ENCODE results near the gene C4orf50.

Gene C4orf50

GRCh38 chr4:6002926-6003325 is 15.3 kb downstream of the C4orf50 start:
- Histone ChIP-seq H3K14ac (ENCODE audit: low read length) (no peak overlapping the region), H4K12ac (ENCODE audit: low read depth, low read length) (no peak overlapping the region), H3K4ac (ENCODE audit: low read depth, low read length) (no peak overlapping the region), H3K4me3 (ENCODE audit: low read depth, low read length) (no peak overlapping the region), H3K27me3 (ENCODE audit: insufficient read depth, low read length) (no peaks in the 10 kb centered on the region), H2BK120ac (ENCODE audit: insufficient read depth, low read length, poor library complexity) (no peak overlapping the region), H4K91ac (ENCODE audit: low read depth, low read length) (no peak overlapping the region), H3K4me2 (ENCODE audit: low read length) (no peak overlapping the region), H3K23ac (ENCODE audit: low read length) (no peak overlapping the region), H4K8ac (ENCODE audit: low read depth, low read length) (no peak overlapping the region), H3K9me3 (ENCODE audit: insufficient read depth, low read depth, low read length) (peaks cover 4% of the 10 kb centered on the region), H3K27ac (ENCODE audit: low read depth, low read length) (no peak overlapping the region), H3K79me1 (ENCODE audit: low read length) (no peaks in the 10 kb centered on the region), H3K36me3 (ENCODE audit: control insufficient read depth in 1 of 2, insufficient read depth in 2 of 2, low read length in 2 of 2) (no peaks in the 10 kb centered on the region), H2BK12ac (ENCODE audit: low read length) (no peak overlapping the region), H2AFZ (ENCODE audit: insufficient read depth, low read length, poor library complexity) (no peak overlapping the region), H3K18ac (ENCODE audit: low read length) (no peak overlapping the region), H2BK5ac (ENCODE audit: low read depth, low read length, poor library complexity) (no peak overlapping the region), H2AK5ac (ENCODE audit: low read length) (no peak overlapping the region), H3K9ac (ENCODE audit: low read length) (no peak overlapping the region), H3K4me1 (ENCODE audit: control insufficient read depth in 1 of 2, insufficient read depth in 2 of 2, low read length in 2 of 2) (no peaks in the 10 kb centered on the region), H3K79me2 (ENCODE audit: control insufficient read depth, insufficient read depth, low read length, poor library complexity) (no peaks in the 10 kb centered on the region)
- WGBS (ENCODE audit: extremely low coverage, insufficient coverage, insufficient read length) = no CpG with 5 or more reads among the region's 3 CpGs
- no peak for DNase-seq

- Histone ChIP-seq H3K4ac (ENCODE audit: low read depth, low read length) (no peak overlapping the region), H2BK5ac (ENCODE audit: low read depth, low read length, poor library complexity) (no peak overlapping the region), H3K79me1 (ENCODE audit: low read length) (no peaks in the 10 kb centered on the region), H3K27me3 (ENCODE audit: insufficient read depth, low read length) (no peaks in the 10 kb centered on the region), H2AK5ac (ENCODE audit: low read length) (no peak overlapping the region), H2BK12ac (ENCODE audit: low read length) (no peak overlapping the region), H4K91ac (ENCODE audit: low read depth, low read length) (no peak overlapping the region), H3K23ac (ENCODE audit: low read length) (no peak overlapping the region), H3K79me2 (ENCODE audit: control insufficient read depth, insufficient read depth, low read length, poor library complexity) (no peaks in the 10 kb centered on the region), H3K36me3 (ENCODE audit: control insufficient read depth in 1 of 2, insufficient read depth in 2 of 2, low read length in 2 of 2) (no peaks in the 10 kb centered on the region), H3K18ac (ENCODE audit: low read length) (no peak overlapping the region), H3K4me1 (ENCODE audit: control insufficient read depth in 1 of 2, insufficient read depth in 2 of 2, low read length in 2 of 2) (no peaks in the 10 kb centered on the region), H3K14ac (ENCODE audit: low read length) (no peak overlapping the region), H3K9me3 (ENCODE audit: insufficient read depth, low read depth, low read length) (peaks cover 4% of the 10 kb centered on the region), H3K9ac (ENCODE audit: low read length) (no peak overlapping the region), H3K27ac (ENCODE audit: low read depth, low read length) (no peak overlapping the region), H4K8ac (ENCODE audit: low read depth, low read length) (no peak overlapping the region), H2AFZ (ENCODE audit: insufficient read depth, low read length, poor library complexity) (no peak overlapping the region), H3K4me2 (ENCODE audit: low read length) (no peak overlapping the region), H4K12ac (ENCODE audit: low read depth, low read length) (no peak overlapping the region), H2BK120ac (ENCODE audit: insufficient read depth, low read length, poor library complexity) (no peak overlapping the region), H3K4me3 (ENCODE audit: low read depth, low read length) (no peak overlapping the region)
- DNase-seq = no peak
- WGBS (ENCODE audit: extremely low coverage, insufficient coverage, insufficient read length) = no CpG with 5 or more reads among the region's 5 CpGs
Observed at GRCh38 chr4:6002492-6002833, 15.8 kb downstream of the C4orf50 start.

GRCh38 chr4:6001680-6002491 is 16.3 kb downstream of the C4orf50 start:
- no peak overlapping the region for H3K18ac ChIP-seq (ENCODE audit: low read length)
- H3K9me3 ChIP-seq (ENCODE audit: insufficient read depth, low read depth, low read length) = peaks cover 4% of the 10 kb centered on the region
- H3K4ac ChIP-seq (ENCODE audit: low read depth, low read length) = no peak overlapping the region
- no peak overlapping the region for H3K14ac ChIP-seq (ENCODE audit: low read length)
- H2BK5ac ChIP-seq (ENCODE audit: low read depth, low read length, poor library complexity) = no peak overlapping the region
- H3K4me3 ChIP-seq (ENCODE audit: low read depth, low read length) = no peak overlapping the region
- H3K9ac ChIP-seq (ENCODE audit: low read length) = no peak overlapping the region
- H3K79me1 ChIP-seq (ENCODE audit: low read length) = no peaks in the 10 kb centered on the region
- H3K4me2 ChIP-seq (ENCODE audit: low read length) = no peak overlapping the region
- H3K79me2 ChIP-seq (ENCODE audit: control insufficient read depth, insufficient read depth, low read length, poor library complexity) = no peaks in the 10 kb centered on the region
- no peak overlapping the region for H3K27ac ChIP-seq (ENCODE audit: low read depth, low read length)
- no peak overlapping the region for H2AFZ ChIP-seq (ENCODE audit: insufficient read depth, low read length, poor library complexity)
- no peak overlapping the region for H4K91ac ChIP-seq (ENCODE audit: low read depth, low read length)
- H2AK5ac ChIP-seq (ENCODE audit: low read length) = no peak overlapping the region
- no peak overlapping the region for H2BK12ac ChIP-seq (ENCODE audit: low read length)
- H4K8ac ChIP-seq (ENCODE audit: low read depth, low read length) = no peak overlapping the region
- H4K12ac ChIP-seq (ENCODE audit: low read depth, low read length) = no peak overlapping the region
- WGBS (ENCODE audit: extremely low coverage, insufficient coverage, insufficient read length) = no CpG with 5 or more reads among the region's 6 CpGs
- no peak overlapping the region for H2BK120ac ChIP-seq (ENCODE audit: insufficient read depth, low read length, poor library complexity)
- H3K23ac ChIP-seq (ENCODE audit: low read length) = no peak overlapping the region
- no peaks in the 10 kb centered on the region for H3K36me3 ChIP-seq (ENCODE audit: control insufficient read depth in 1 of 2, insufficient read depth in 2 of 2, low read length in 2 of 2)
- no peak for DNase-seq
- no peaks in the 10 kb centered on the region for H3K27me3 ChIP-seq (ENCODE audit: insufficient read depth, low read length)
- H3K4me1 ChIP-seq (ENCODE audit: control insufficient read depth in 1 of 2, insufficient read depth in 2 of 2, low read length in 2 of 2) = no peaks in the 10 kb centered on the region

GRCh38 chr4:5999830-6000365 is 18.3 kb downstream of the C4orf50 start:
- WGBS (ENCODE audit: extremely low coverage, insufficient coverage, insufficient read length) = no CpG with 5 or more reads among the region's 9 CpGs
- Histone ChIP-seq H3K79me2 (ENCODE audit: control insufficient read depth, insufficient read depth, low read length, poor library complexity) (no peaks in the 10 kb centered on the region), H3K9me3 (ENCODE audit: insufficient read depth, low read depth, low read length) (peaks cover 4% of the 10 kb centered on the region), H2AK5ac (ENCODE audit: low read length) (no peak overlapping the region), H3K4me3 (ENCODE audit: low read depth, low read length) (no peak overlapping the region), H4K8ac (ENCODE audit: low read depth, low read length) (no peak overlapping the region), H3K23ac (ENCODE audit: low read length) (no peak overlapping the region), H3K4ac (ENCODE audit: low read depth, low read length) (no peak overlapping the region), H3K27ac (ENCODE audit: low read depth, low read length) (no peak overlapping the region), H3K4me2 (ENCODE audit: low read length) (no peak overlapping the region), H2BK12ac (ENCODE audit: low read length) (no peak overlapping the region), H3K14ac (ENCODE audit: low read length) (no peak overlapping the region), H3K4me1 (ENCODE audit: control insufficient read depth in 1 of 2, insufficient read depth in 2 of 2, low read length in 2 of 2) (no peaks in the 10 kb centered on the region), H3K36me3 (ENCODE audit: control insufficient read depth in 1 of 2, insufficient read depth in 2 of 2, low read length in 2 of 2) (no peaks in the 10 kb centered on the region), H2BK120ac (ENCODE audit: insufficient read depth, low read length, poor library complexity) (no peak overlapping the region), H3K79me1 (ENCODE audit: low read length) (no peaks in the 10 kb centered on the region), H4K12ac (ENCODE audit: low read depth, low read length) (no peak overlapping the region), H3K9ac (ENCODE audit: low read length) (no peak overlapping the region), H3K18ac (ENCODE audit: low read length) (no peak overlapping the region), H2BK5ac (ENCODE audit: low read depth, low read length, poor library complexity) (no peak overlapping the region), H4K91ac (ENCODE audit: low read depth, low read length) (no peak overlapping the region), H3K27me3 (ENCODE audit: insufficient read depth, low read length) (no peaks in the 10 kb centered on the region), H2AFZ (ENCODE audit: insufficient read depth, low read length, poor library complexity) (no peak overlapping the region)
- DNase-seq = no peak
